HCT116 (cell line): ENCODE measurements around the gene PKP3. TPM values are rescaled to one million over a fixed set of nuclear protein-coding genes. Genes with fewer than 3 reads are reported as not detected.

Experiments used
- ATAC-seq: fragments of 200-7000 bp; cut with Tn5 transposase; 2 replicates; pipeline ENCODE4 v1.9.1; 2020; ENCODE audit warnings: mild to moderate bottlenecking, moderate library complexity
- BruUV-seq: library from RNA; stranded (reverse); fragments of 400-500 nt; replicated peaks from 2 replicates; lab custom pipeline; 2021; lab: Mats Ljungman, UMichigan
- CTCF ChIA-PET: fragments of 300-600 bp; sonication (Branson Sonifier 250); formaldehyde crosslinking; loops from one replicate; lab custom pipeline; 2021; ENCODE audit warnings: antibody characterized with exemption; lab: Charles Lee
- POLR2A ChIA-PET: fragments of 300-600, 350-600 bp; sonication (Branson Sonifier 250); formaldehyde crosslinking; loops from one replicate; lab custom pipeline; 2021; ENCODE audit warnings: antibody characterized with exemption; lab: Charles Lee
- RAD21 ChIA-PET, 2 experiments: fragments of 300-600 bp; sonication (Branson Sonifier 250); formaldehyde crosslinking; loops; one replicate each; lab custom pipeline; 2023; ENCODE audit warnings: low total read pairs in 2 of 2; ENCODE audit not compliant: uncharacterized antibody in 2 of 2, unreplicated experiment in 2 of 2, low non-redundant PET in 1 of 2; lab: Charles Lee
- DNase-seq: peaks from one replicate; pipeline ENCODE4 v3.0.0-alpha.2; 2010; ENCODE audit warnings: low read depth, low spot score
- H2AFZ ChIP-seq: fragments of 200-600 bp; shearing (Covaris generic), sonication (generic); 2 replicates; pipeline ENCODE4 v1.6.1; 2017; ENCODE audit warnings: low read depth, mixed run types, mixed read lengths, antibody characterized with exemption, low read length; ENCODE audit not compliant: poor library complexity, severe bottlenecking
- H3K27ac ChIP-seq: 2 replicates; pipeline ENCODE4 v1.5.1; 2012; ENCODE audit warnings: low read depth, low read length
- H3K27me3 ChIP-seq: fragments of 200-600 bp; sonication (generic); 2 replicates; pipeline ENCODE4 v1.6.1; 2016; ENCODE audit warnings: mixed run types, low read length, mixed read lengths; ENCODE audit not compliant: insufficient read depth
- H3K36me3 ChIP-seq, 2 experiments: fragments of 200-500 bp in 1 of 2; fragments of 200-600 bp in 1 of 2; sonication (Bioruptor generic) in 1 of 2; sonication (generic) in 1 of 2; 2 replicates each; pipeline versions ENCODE4 v1.5.1 to v1.6.1; 2014 to 2016; ENCODE audit warnings: low read length in 2 of 2, inconsistent platforms in 1 of 2, mixed read lengths in 1 of 2, mixed run types in 1 of 2; ENCODE audit not compliant: insufficient read depth in 2 of 2, control insufficient read depth in 1 of 2
- H3K4me1 ChIP-seq, 2 experiments: fragments of 200-600 bp in 1 of 2; sonication (generic) in 1 of 2; 2 replicates each; pipeline versions ENCODE4 v1.5.1 to v1.6.1; 2012 to 2017; ENCODE audit warnings: low read length in 2 of 2, inconsistent platforms in 1 of 2, mild to moderate bottlenecking in 1 of 2, mixed read lengths in 1 of 2, mixed run types in 1 of 2, moderate library complexity in 1 of 2; ENCODE audit not compliant: insufficient read depth in 2 of 2, control insufficient read depth in 1 of 2
- H3K4me2 ChIP-seq: fragments of 200-600 bp; sonication (generic); 2 replicates; pipeline ENCODE4 v1.6.1; 2017; ENCODE audit warnings: mixed run types, low read length, mixed read lengths
- H3K4me3 ChIP-seq, 2 experiments: fragments of 200-600 bp in 1 of 2; sonication (generic) in 1 of 2; replicated peaks in 1 of 2; 2 replicates each; pipeline ENCODE4 v1.5.1; 2011 to 2016; ENCODE audit warnings: low read length in 2 of 2, control low read depth in 1 of 2, low read depth in 1 of 2, mild to moderate bottlenecking in 1 of 2, mixed read lengths in 1 of 2, mixed run types in 1 of 2
- H3K79me2 ChIP-seq: fragments of 200-600 bp; sonication (generic); 2 replicates; pipeline ENCODE4 v1.6.1; 2017; ENCODE audit warnings: mild to moderate bottlenecking, mixed run types, low read length, moderate library complexity, mixed read lengths; ENCODE audit not compliant: insufficient read depth
- H3K9ac ChIP-seq: fragments of 200-600 bp; sonication (generic); 2 replicates; pipeline ENCODE4 v1.6.1; 2016; ENCODE audit warnings: low read length, mixed read lengths
- H3K9me2 ChIP-seq: fragments of 200-600 bp; sonication (generic), shearing (Covaris generic); 2 replicates; pipeline ENCODE4 v1.6.1; 2017; ENCODE audit warnings: mixed run types, mild to moderate bottlenecking, moderate library complexity; ENCODE audit not compliant: insufficient read depth
- H3K9me3 ChIP-seq, 2 experiments: fragments of 200-500 bp in 1 of 2; fragments of 200-600 bp in 1 of 2; sonication (Bioruptor generic) in 1 of 2; sonication (generic) in 1 of 2; 2 replicates each; pipeline ENCODE4 v1.6.1; 2014 to 2017; ENCODE audit warnings: low read length in 2 of 2, mixed read lengths in 2 of 2, inconsistent platforms in 1 of 2, low read depth in 1 of 2, mild to moderate bottlenecking in 1 of 2, mixed run types in 1 of 2, moderate library complexity in 1 of 2; ENCODE audit not compliant: control insufficient read depth in 1 of 2, insufficient read depth in 1 of 2
- H4K20me1 ChIP-seq: fragments of 200-600 bp; sonication (generic), shearing (Covaris generic); 2 replicates; pipeline ENCODE4 v1.6.1; 2017; ENCODE audit warnings: mixed run types, mild to moderate bottlenecking, moderate library complexity; ENCODE audit not compliant: insufficient read depth
- CBX3 ChIP-seq: IDR thresholded peaks from 2 replicates; pipeline ENCODE4 v1.6.1; 2012; ENCODE audit warnings: low read depth
- EGR1 ChIP-seq: IDR thresholded peaks from 2 replicates; pipeline ENCODE4 v1.6.1; 2012; ENCODE audit warnings: low read depth
- ELF1 ChIP-seq: IDR thresholded peaks from 2 replicates; pipeline ENCODE4 v1.6.1; 2012; ENCODE audit warnings: low read depth, borderline replicate concordance
- EZH2 ChIP-seq: fragments of 200-600 bp; sonication (generic); IDR thresholded peaks from 2 replicates; pipeline ENCODE4 v1.6.1; 2017; ENCODE audit warnings: antibody characterized with exemption, mixed run types
- EZH2phosphoT487 ChIP-seq: fragments of 200-600 bp; IDR thresholded peaks from 2 replicates; pipeline ENCODE4 v1.6.1; 2018; ENCODE audit warnings: antibody characterized with exemption, borderline replicate concordance
- JUND ChIP-seq: IDR thresholded peaks from 2 replicates; pipeline ENCODE4 v1.6.1; 2012
- POLR2AphosphoS5 ChIP-seq: IDR thresholded peaks from 2 replicates; pipeline ENCODE4 v1.6.1; 2011; ENCODE audit warnings: mild to moderate bottlenecking, low read depth, low read length, moderate library complexity
- SIN3A ChIP-seq: IDR thresholded peaks from 2 replicates; pipeline ENCODE4 v1.6.1; 2012; ENCODE audit warnings: low read depth
- SP1 ChIP-seq: IDR thresholded peaks from 2 replicates; pipeline ENCODE4 v1.6.1; 2012; ENCODE audit warnings: low read depth
- SRF ChIP-seq: IDR thresholded peaks from 2 replicates; pipeline ENCODE4 v1.6.1; 2012; ENCODE audit warnings: low read depth
- ZFX ChIP-seq: fragments of 450-650 bp; IDR thresholded peaks from 2 replicates; pipeline ENCODE4 v1.6.1; 2017
- intact Hi-C: fragments of 100-400 bp; cut with micrococcal nuclease; formaldehyde crosslinking; loops from 2 replicates; pipeline ENCODE4 v1.10.0; 2022
- total RNA-seq: library from RNA; stranded (reverse); gene quantifications from one replicate; pipeline ENCODE4 v1.2.1, GENCODE V29; 2021; ENCODE audit not compliant: unreplicated experiment
- TF ChIP-seq, protein P1 (sequence below): IDR thresholded peaks from 2 replicates; pipeline ENCODE4 v1.6.1; 2012; ENCODE audit warnings: low read depth

Gene PKP3
- total RNA-seq, 1 experiment from 2014 or later: 157 TPM

DNA sequence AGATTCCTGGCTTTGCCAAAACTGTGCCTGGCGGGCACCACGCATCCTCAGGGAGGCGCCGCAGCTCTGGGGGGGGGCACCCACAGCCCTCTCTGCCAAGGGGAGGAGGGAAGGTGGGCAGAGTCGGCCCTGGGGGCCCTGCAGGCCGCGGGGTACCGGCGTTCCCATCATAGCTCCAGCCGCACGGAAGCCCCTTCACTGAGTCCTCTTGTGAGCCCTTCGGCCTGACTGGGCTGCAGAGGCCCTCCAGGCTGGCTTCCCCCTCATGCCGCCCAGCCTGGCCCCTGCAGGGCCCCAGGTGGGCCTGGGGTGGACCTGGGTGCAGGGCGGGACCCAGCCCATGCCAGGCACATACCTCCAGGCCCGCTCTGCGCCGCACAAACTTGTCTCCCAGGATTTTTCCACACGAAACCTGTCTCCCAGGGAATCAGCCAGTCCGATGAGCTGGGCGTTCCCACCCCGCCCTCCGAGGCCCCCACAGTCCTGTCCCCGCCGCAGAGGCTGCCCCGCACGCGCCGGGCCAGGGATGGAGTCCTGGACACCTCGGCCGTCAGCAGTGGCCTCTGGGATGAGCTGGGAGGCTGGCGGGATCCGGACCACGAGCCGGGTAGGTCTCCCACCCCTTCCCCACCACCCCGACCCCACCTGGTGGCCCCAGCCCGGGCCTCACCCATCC is 1.8 kb upstream of the PKP3 start:
- H3K36me3 ChIP-seq: peaks cover 0 to 13% of the 10 kb centered on the region in 2 experiments; a peak in 1 of 4 replicates
- H3K4me3 ChIP-seq: no peak overlapping the region
- intact Hi-C loops: loop anchor here (10.0 kb wide), 1 partner anchor 87 kb away; the partner anchor contains the start of gene IFITM2
- CTCF ChIA-PET: no interaction called here
- TF ChIP-seq POLR2AphosphoS5 (no peak), CBX3 (no peak), ELF1 (no peak), SP1 (no peak), EZH2 (no peak), EZH2phosphoT487 (no peak), ZFX (no peak), SIN3A (no peak), EGR1 (no peak), SRF (no peak), JUND (no peak)
- TF ChIP-seq, protein P1, sequence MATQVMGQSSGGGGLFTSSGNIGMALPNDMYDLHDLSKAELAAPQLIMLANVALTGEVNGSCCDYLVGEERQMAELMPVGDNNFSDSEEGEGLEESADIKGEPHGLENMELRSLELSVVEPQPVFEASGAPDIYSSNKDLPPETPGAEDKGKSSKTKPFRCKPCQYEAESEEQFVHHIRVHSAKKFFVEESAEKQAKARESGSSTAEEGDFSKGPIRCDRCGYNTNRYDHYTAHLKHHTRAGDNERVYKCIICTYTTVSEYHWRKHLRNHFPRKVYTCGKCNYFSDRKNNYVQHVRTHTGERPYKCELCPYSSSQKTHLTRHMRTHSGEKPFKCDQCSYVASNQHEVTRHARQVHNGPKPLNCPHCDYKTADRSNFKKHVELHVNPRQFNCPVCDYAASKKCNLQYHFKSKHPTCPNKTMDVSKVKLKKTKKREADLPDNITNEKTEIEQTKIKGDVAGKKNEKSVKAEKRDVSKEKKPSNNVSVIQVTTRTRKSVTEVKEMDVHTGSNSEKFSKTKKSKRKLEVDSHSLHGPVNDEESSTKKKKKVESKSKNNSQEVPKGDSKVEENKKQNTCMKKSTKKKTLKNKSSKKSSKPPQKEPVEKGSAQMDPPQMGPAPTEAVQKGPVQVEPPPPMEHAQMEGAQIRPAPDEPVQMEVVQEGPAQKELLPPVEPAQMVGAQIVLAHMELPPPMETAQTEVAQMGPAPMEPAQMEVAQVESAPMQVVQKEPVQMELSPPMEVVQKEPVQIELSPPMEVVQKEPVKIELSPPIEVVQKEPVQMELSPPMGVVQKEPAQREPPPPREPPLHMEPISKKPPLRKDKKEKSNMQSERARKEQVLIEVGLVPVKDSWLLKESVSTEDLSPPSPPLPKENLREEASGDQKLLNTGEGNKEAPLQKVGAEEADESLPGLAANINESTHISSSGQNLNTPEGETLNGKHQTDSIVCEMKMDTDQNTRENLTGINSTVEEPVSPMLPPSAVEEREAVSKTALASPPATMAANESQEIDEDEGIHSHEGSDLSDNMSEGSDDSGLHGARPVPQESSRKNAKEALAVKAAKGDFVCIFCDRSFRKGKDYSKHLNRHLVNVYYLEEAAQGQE: no peak
- TF ChIP-seq, all 23 proteins: peak for 0
- ChIA-PET RAD21 (no interaction called here), POLR2A (interaction anchor here (1.8 kb wide), 1 partner anchor 15 kb away, joined by 5 read pairs; no protein-coding TSS in a partner anchor)
- peak overlapping the region; percentile 99 for H3K4me2 ChIP-seq
- H4K20me1 ChIP-seq: no peaks in the 10 kb centered on the region
- DNase-seq: no peak
- H3K4me1 ChIP-seq: peaks cover 30 to 49% of the 10 kb centered on the region in 2 experiments
- no peak overlapping the region for H3K9ac ChIP-seq
- no peak overlapping the region for H2AFZ ChIP-seq
- peaks cover 32% of the 10 kb centered on the region for H3K79me2 ChIP-seq
- ATAC-seq: no peak
- no TSS peak for BruUV-seq
- H3K9me2 ChIP-seq: no peaks in the 10 kb centered on the region
- H3K27ac ChIP-seq: peak overlapping the region; percentile 40; the same call in 1 of the 2 replicates
- H3K27me3 ChIP-seq: no peaks in the 10 kb centered on the region
- no peaks in the 10 kb centered on the region for H3K9me3 ChIP-seq
